ENCODE data around the gene PYM1. TPM values are rescaled to one million over a fixed set of nuclear protein-coding genes. Genes with fewer than 3 reads are reported as not detected.

Gene PYM1
- total RNA-seq = 14.3 TPM
- long read RNA-seq, transcript PYM1-203 (3 exons, 1,226 nt) = major isoform, 6 of 12 reads
- long read RNA-seq, partial matches to known transcripts = 0 of 12 reads
- long read RNA-seq, other reads (novel, unspliced or antisense) = 1 of 12 reads

DNA sequence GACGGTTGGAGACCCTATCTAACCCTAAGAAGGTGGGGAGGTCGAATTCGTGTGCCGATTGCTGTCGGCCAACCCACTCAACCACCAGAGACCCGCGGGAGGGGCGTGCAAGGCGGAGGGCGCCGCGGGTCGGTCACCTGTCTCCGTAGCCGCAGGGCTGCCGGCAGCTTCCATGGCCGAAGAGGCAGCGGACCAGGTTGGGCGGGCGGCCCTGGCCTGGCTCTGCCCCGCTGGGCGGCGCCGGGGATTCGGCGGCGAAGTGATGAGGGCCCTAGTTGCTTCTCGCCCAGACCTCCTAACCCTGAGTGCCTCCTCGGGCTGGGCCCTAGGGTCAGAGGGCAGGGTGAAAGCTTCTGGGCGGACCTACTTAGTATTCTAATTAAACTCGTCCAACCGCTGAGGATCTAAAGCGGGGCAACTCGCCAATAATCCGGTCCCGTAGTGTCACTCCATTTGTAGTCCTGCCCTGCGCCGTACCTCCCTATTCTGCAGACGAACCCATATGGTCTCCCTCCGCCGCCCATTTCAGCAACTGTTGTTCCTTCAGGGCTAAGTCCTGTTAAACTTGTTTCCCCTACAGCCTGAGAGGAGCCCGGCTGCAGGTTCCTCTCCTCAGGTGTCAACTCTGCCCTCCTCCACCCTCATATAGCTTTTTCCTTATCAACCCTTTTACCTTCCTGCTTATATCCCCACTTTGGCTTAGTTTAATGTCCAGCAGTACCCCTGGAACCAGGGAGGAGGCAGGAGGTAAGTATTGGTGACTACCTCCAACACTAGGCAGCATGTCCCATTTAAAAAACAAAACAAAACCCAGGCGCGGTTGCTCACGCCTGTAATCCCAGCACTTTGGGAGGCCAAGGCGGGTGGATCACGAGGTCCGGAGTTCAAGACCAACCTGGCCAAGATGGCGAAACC is at the start of gene PYM1:
PYM1 (minus strand) TSS at position 307 of the 915 bp plus-strand sequence; CDS start at position 174, 133 bp downstream.
- peak; percentile 89 for DNase-seq
- intact Hi-C loops (cut with DNase I) = loop anchor here (5.0 kb wide), 1 partner anchor 96 kb away; no protein-coding TSS in a partner anchor
- ATAC-seq (ENCODE audit: poor library complexity) = peak; percentile 74

- no peak for DNase-seq
- intact Hi-C loops (cut with DNase I) = no loop called here
- peak; percentile 63 for ATAC-seq (ENCODE audit: poor library complexity)
These were observed 46.6 kb upstream of the PYM1 start for GRCh38 chr12:55974308-55974730.

- peak; percentile 93 for ATAC-seq (ENCODE audit: poor library complexity)
- intact Hi-C loops (cut with DNase I) = no loop called here
These were observed 46.1 kb upstream of the PYM1 start, which contains the start of gene RAB5B for GRCh38 chr12:55973599-55974307. TSS of gene RAB5B (plus strand) at chr12:55974078. CDS start at chr12:55986961, 12,883 bp downstream.

GRCh38 chr12:55972911-55973598 is 45.4 kb upstream of the PYM1 start:
- DNase-seq = no peak
- no peak for ATAC-seq (ENCODE audit: poor library complexity)
- intact Hi-C loops (cut with DNase I) = no loop called here

More at GRCh38 chr12:55973599-55974307, 46.1 kb upstream of the PYM1 start, which contains the start of gene RAB5B:
- DNase-seq = peak; percentile 100

GRCh38 chr12:55972456-55972855 is 44.8 kb upstream of the PYM1 start:
- no peak for DNase-seq

DNA sequence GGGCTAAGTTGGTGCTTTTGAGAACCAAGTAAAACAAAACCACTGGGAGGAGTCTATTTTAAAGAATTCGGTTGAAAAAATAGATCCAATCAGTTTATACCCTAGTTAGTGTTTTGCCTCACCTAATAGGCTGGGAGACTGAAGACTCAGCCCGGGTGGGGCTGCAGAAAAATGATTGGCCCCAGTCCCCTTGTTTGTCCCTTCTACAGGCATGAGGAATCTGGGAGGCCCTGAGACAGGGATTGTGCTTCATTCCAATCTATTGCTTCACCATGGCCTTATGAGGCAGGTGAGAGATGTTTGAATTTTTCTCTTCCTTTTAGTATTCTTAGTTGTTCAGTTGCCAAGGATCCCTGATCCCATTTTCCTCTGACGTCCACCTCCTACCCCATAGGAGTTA is 44.3 kb upstream of the PYM1 start:
- intact Hi-C loops (cut with DNase I) = no loop called here
- DNase-seq (no peak), ATAC-seq (ENCODE audit: poor library complexity) (no peak)

More at GRCh38 chr12:55972456-55972855, 44.8 kb upstream of the PYM1 start:
- no peak for ATAC-seq (ENCODE audit: poor library complexity)
- intact Hi-C loops (cut with DNase I) = no loop called here

DNA sequence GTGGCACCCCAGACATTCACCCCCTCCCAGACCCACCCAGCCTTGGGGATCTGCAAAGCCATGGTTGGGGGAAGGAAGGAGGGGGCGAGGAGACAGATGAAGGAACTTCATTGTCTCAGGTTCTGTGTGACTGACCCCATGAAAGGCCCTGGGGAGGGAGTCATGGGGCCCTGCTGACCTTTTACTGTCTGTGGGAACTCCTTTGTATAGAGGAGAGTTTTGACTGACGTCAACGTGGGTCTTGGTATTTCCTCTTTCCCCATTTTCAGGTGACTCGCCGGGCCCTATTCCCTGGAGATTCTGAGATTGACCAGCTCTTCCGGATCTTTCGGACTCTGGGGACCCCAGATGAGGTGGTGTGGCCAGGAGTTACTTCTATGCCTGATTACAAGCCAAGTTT is 43.1 kb upstream of the PYM1 start:
- DNase-seq = no peak
- no peak for ATAC-seq (ENCODE audit: poor library complexity)
- intact Hi-C loops (cut with DNase I) = no loop called here

GRCh38 chr12:55969356-55969755 is 41.7 kb upstream of the PYM1 start:
- ATAC-seq (ENCODE audit: poor library complexity) = no peak
- no peak for DNase-seq
- intact Hi-C loops (cut with DNase I) = no loop called here

DNA sequence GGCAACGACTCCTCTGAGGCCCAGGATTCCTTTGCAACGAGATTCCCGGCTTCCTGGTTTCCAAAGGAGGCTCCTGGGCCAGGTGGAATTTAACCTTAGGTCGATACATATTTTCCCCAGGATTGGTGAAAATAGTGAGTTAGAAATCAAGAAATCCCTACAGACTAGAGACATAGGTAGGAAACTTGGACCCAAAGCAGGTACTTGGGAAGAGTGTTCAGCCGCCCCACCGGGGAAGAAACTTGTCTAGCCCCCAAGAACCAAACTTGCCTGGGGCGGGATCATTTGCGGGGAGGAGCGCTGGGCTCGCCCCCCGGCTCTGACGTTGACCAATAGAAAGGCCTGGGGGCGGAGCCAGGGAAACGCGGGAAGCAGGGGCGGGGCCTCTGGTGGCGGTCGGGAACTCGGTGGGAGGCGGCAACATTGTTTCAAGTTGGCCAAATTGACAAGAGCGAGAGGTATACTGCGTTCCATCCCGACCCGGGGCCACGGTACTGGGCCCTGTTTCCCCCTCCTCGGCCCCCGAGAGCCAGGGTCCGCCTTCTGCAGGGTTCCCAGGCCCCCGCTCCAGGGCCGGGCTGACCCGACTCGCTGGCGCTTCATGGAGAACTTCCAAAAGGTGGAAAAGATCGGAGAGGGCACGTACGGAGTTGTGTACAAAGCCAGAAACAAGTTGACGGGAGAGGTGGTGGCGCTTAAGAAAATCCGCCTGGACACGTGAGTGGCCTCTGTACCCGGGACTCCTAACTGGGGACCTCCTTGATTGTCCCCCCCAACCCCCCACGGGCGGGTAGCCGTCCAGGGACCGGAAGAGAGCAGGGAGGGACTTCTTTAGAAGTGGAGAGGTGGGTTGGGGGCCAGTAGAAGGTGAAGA is 39.0 kb upstream of the PYM1 start, which contains the start of gene CDK2:
CDK2 (plus strand) TSS at position 423 of the 874 bp plus-strand sequence; CDS start at position 602, 179 bp downstream.
- ATAC-seq (ENCODE audit: poor library complexity) = peak; percentile 98
- intact Hi-C loops (cut with DNase I) = no loop called here
- DNase-seq = peak; percentile 96

DNA sequence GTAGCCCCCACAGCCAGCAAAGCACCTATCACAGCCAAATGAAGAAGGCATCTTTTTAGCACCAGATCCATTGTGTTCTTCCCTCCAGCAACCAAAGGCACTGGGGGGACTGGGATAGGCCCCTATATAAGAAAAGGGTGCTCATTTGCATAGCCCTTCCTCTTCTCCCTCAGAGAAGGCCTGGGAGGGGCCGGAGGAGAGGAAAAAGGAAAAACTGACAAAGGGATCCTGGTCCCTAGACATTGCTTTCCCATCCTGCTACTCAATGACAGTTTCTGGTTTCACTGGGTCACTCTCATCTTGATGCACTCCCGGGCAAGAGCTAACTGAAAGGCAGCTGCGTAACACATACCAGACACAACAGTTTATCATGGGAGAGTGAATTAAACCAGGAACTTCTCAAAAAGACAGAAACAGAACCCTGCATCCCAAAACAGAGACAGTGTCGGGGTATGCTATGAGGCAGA is 38.3 kb upstream of the PYM1 start, which contains the start of gene PMEL:
PMEL (minus strand) TSS at position 102 of the 467 bp plus-strand sequence; CDS start at position 71, 31 bp downstream.
- intact Hi-C loops (cut with DNase I) = no loop called here
- DNase-seq (no peak), ATAC-seq (ENCODE audit: poor library complexity) (peak; percentile 11)

DNA sequence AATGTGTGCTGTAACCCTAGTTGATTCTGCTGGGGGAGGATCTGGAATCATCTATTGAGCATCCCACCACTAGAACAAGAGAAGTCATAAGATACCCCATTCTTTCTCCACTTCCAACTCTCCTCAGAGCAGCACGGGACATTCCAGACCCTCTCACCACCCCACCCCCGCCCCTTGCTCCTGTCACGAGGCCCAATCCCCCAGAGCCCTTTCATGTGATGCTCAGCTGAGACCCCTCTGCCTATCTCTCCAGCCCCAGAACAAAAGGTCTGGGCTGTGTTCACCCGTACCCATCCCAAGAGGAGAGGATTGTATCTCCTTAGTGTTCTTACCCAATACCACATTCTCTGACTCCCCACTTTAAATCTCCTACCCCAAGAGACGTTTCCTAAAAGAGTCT is 37.5 kb upstream of the PYM1 start:
- DNase-seq (no peak), ATAC-seq (ENCODE audit: poor library complexity) (no peak)
- intact Hi-C loops (cut with DNase I) = no loop called here

GRCh38 chr12:55963760-55964159 is 36.1 kb upstream of the PYM1 start:
- ATAC-seq (ENCODE audit: poor library complexity) = no peak
- intact Hi-C loops (cut with DNase I) = no loop called here
- DNase-seq = no peak

GRCh38 chr12:55957106-55957859 is 29.6 kb upstream of the PYM1 start:
- DNase-seq (no peak), ATAC-seq (ENCODE audit: poor library complexity) (no peak)
- intact Hi-C loops (cut with DNase I) = no loop called here

DNA sequence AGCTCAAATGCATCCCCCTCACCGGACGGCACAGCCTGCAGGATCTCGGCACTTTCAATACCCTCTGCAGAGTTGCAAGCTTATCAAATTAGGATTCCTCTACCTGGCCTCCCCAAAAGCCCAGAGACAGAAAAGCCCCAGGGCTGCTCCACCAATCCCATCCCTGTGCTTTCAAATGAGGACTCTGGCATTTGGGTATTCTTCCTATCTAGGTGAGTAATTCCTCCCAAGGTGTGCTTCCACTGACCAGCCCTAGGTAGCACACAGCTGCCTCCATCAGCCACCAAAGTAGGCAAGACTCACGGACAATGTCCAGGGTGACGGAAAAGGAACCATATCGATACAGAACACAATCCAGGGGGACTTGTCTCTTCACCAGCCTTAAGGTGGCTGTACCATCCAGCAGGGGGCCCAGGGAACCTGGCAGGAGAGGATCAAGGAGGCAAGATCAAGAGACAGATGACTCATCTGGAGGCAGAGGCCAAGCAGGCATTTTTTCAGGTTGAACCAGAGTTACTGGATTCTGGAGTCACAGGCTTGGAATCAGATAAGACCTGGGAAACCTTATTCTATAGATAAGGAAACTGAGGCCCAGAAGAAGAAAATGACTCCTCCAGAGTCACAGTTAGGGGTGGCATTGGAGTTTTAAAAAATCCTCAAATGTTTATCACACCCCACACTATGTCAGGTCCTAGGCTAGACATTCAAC is 28.3 kb upstream of the PYM1 start:
- ATAC-seq (ENCODE audit: poor library complexity) (peak; percentile 22), DNase-seq (no peak)
- intact Hi-C loops (cut with DNase I) = no loop called here

GRCh38 chr12:55955344-55955743 is 27.6 kb upstream of the PYM1 start:
- no peak for ATAC-seq (ENCODE audit: poor library complexity)
- no peak for DNase-seq
- intact Hi-C loops (cut with DNase I) = no loop called here

GRCh38 chr12:55946553-55946952 is 18.9 kb upstream of the PYM1 start:
- ATAC-seq (ENCODE audit: poor library complexity) (no peak), DNase-seq (no peak)
- intact Hi-C loops (cut with DNase I) = no loop called here
